ENCODE results near the gene TMEM184A.

DNA sequence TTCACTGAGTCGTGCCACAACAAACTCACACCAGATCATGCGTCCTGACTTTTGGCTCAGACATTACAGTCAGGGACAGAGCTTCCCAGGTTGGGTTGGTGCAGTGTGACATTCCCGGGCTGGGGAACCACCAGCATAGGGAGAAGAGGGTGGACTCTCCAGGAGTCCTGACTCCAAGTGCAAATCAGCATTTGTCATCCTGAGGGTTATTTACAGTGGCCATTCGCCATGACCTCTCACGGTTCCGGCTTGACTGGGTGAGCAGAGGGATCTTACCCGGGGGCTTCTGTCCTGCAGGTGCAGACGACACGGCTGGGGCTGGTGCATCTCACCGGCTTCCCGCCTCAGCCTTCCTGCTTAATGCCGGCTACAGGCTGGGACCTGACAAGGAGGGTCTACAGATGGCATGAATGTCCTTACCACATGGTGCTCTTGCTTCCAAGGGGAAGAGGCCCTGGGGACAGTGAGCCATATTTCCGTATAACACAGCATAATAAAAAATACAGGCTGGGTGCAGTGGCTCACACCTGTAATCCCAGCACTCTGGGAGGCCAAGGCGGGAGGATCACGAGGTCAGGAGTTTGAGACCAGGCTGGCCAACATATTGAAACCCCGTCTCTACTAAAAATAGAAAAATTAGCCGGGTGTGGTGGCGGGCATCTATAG lies 39.3 kb downstream of the TMEM184A start:
- TF ChIP-seq GABPA (IDR thresholded peaks at IDR 0.05; ENCODE audit: low read depth): no peak
- no peak for TF ChIP-seq TCF3 (IDR thresholded peaks at IDR 0.05; ENCODE audit: borderline replicate concordance, insufficient read depth, low read depth, low read length)
- TF ChIP-seq ZNF24 (IDR thresholded peaks at IDR 0.05): no peak
- no peak for TF ChIP-seq HDAC2 (IDR thresholded peaks at IDR 0.05)
- no peak for TF ChIP-seq ZBTB33 (IDR thresholded peaks at IDR 0.05)
- no peak for TF ChIP-seq JUNB (IDR thresholded peaks at IDR 0.05)
- TF ChIP-seq E2F8 (IDR thresholded peaks at IDR 0.05; ENCODE audit: low read depth, partially characterized antibody): no peak
- TF ChIP-seq CTCF (IDR thresholded peaks at IDR 0.05 in 2 of 3, conservative IDR thresholded peaks at IDR 0.05 in 1 of 3; ENCODE audit: control insufficient read depth in 2 of 3, extremely low read depth in 1 of 3, insufficient read depth in 1 of 3, low read depth in 3 of 3, low read length in 3 of 3): no peak
- no peak for TF ChIP-seq CREB1 (IDR thresholded peaks at IDR 0.05; ENCODE audit: low read depth)
- TF ChIP-seq HDAC6 (IDR thresholded peaks at IDR 0.05; ENCODE audit: unreplicated experiment): no peak
- TF ChIP-seq, protein P1, sequence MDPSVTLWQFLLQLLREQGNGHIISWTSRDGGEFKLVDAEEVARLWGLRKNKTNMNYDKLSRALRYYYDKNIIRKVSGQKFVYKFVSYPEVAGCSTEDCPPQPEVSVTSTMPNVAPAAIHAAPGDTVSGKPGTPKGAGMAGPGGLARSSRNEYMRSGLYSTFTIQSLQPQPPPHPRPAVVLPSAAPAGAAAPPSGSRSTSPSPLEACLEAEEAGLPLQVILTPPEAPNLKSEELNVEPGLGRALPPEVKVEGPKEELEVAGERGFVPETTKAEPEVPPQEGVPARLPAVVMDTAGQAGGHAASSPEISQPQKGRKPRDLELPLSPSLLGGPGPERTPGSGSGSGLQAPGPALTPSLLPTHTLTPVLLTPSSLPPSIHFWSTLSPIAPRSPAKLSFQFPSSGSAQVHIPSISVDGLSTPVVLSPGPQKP (IDR thresholded peaks at IDR 0.05; ENCODE audit: low read depth, low read length): no peak

Data from GM12878 (cell line).